Colonic mucosa (tissue), 4 donors: ENCODE results near the gene SLC22A17. TPM values are rescaled to one million over a fixed set of nuclear protein-coding genes. Genes with fewer than 3 reads are reported as not detected.

ENCODE experiments used
- DNase-seq: peaks from one replicate; pipeline ENCODE4 v3.0.0-alpha.2; 2020
- H3K27ac ChIP-seq: fragments of 200-600 bp; one replicate; pipeline ENCODE4 v1.8.0; 2021
- H3K27me3 ChIP-seq: fragments of 200-600 bp; one replicate; pipeline ENCODE4 v1.8.0; 2021
- H3K36me3 ChIP-seq: fragments of 200-600 bp; one replicate; pipeline ENCODE4 v1.8.0; 2021
- H3K4me1 ChIP-seq: fragments of 200-600 bp; one replicate; pipeline ENCODE4 v1.8.0; 2021; ENCODE audit warnings: mild to moderate bottlenecking
- H3K4me3 ChIP-seq: fragments of 200-600 bp; one replicate; pipeline ENCODE4 v1.8.0; 2021
- H3K9ac ChIP-seq, 2 donors: one replicate each; pipeline ENCODE4 v1.7.0; 2013; ENCODE audit warnings: control low read depth in 2 of 2, low read depth in 2 of 2, low read length in 2 of 2
- H3K9me3 ChIP-seq: fragments of 200-600 bp; one replicate; pipeline ENCODE4 v1.8.0; 2021
- intact Hi-C: fragments of 100-400 bp; cut with DNase I; formaldehyde crosslinking; loops from one replicate; pipeline ENCODE4 v1.14.1; 2022
- microRNA-seq: library from miRNA; unstranded; fragments of <30 nt; microRNA quantifications from one replicate; pipeline ENCODE4, GENCODE V29; 2019
- total RNA-seq, 2 donors: library from RNA; stranded (reverse); fragmentation: NEBNext Ultra II Directional in 1 of 2; extraction: Animal tissue kit (Norgen Biotek cat#: 25700) in 1 of 2; gene quantifications; one replicate each; pipeline ENCODE4 v1.2.1, GENCODE V29; 2021
- TF ChIP-seq, protein P1 (sequence below): fragments of 200-600 bp; IDR thresholded peaks from one replicate; pipeline ENCODE4 v1.8.0; 2022; ENCODE audit warnings: antibody characterized with exemption, mild to moderate bottlenecking
- donor health status: healthy.
- donor health status: DM: no; HTN: no; CAD: no.
- donor health status: DM: no; HTN: no; CAD: no.

SLC22A17 gene
- total RNA-seq, 2 donors from 2014 or later: 3.9 to 6.7 TPM

DNA sequence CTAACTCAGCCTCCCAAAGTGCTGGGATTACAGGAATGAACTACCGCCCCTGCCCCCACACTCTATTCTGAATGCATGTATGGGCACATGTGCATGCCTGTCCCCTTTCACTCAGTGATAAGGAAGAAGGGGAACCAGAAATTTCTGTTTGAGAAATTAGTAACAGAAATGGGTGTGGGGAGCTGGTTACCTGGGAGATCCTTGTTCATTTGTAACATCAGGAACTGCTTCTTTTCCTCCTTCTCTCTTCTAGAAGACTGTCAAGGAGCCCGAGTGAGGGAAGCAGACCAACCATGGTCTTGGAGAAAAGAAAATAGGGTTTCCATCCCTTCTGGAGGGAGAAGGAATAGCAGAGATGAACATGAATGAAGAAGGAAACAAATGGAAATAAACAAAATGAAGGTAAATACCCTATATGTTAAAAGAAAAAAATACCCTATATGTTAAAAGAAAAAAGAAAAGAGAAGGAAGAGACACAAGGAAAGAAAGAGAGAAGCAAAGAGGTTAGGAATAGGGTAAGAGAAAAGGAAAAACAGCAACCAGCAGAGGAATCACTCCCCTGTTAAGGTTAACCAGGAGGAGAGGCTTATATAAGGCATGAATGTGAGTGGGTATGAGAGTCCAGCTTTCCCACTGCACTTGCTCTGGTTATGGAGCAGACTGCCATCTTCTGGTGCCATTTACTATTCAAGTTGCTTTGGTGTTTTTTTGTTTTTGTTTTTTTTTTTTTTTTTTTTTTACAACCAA lies 53.3 kb downstream of the SLC22A17 start:
- Histone ChIP-seq H3K9ac (no peak overlapping the region), H3K36me3 (no peaks in the 10 kb centered on the region), H3K4me3 (no peak overlapping the region), H3K27ac (no peak overlapping the region), H3K4me1 (peaks cover 3% of the 10 kb centered on the region), H3K27me3 (no peaks in the 10 kb centered on the region), H3K9me3 (no peaks in the 10 kb centered on the region)
- DNase-seq: no peak
- TF ChIP-seq, protein P1, sequence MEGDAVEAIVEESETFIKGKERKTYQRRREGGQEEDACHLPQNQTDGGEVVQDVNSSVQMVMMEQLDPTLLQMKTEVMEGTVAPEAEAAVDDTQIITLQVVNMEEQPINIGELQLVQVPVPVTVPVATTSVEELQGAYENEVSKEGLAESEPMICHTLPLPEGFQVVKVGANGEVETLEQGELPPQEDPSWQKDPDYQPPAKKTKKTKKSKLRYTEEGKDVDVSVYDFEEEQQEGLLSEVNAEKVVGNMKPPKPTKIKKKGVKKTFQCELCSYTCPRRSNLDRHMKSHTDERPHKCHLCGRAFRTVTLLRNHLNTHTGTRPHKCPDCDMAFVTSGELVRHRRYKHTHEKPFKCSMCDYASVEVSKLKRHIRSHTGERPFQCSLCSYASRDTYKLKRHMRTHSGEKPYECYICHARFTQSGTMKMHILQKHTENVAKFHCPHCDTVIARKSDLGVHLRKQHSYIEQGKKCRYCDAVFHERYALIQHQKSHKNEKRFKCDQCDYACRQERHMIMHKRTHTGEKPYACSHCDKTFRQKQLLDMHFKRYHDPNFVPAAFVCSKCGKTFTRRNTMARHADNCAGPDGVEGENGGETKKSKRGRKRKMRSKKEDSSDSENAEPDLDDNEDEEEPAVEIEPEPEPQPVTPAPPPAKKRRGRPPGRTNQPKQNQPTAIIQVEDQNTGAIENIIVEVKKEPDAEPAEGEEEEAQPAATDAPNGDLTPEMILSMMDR: no peak
- intact Hi-C loops: loop anchor here (10.0 kb wide), 1 partner anchor 175 kb away; no protein-coding TSS in a partner anchor

DNA sequence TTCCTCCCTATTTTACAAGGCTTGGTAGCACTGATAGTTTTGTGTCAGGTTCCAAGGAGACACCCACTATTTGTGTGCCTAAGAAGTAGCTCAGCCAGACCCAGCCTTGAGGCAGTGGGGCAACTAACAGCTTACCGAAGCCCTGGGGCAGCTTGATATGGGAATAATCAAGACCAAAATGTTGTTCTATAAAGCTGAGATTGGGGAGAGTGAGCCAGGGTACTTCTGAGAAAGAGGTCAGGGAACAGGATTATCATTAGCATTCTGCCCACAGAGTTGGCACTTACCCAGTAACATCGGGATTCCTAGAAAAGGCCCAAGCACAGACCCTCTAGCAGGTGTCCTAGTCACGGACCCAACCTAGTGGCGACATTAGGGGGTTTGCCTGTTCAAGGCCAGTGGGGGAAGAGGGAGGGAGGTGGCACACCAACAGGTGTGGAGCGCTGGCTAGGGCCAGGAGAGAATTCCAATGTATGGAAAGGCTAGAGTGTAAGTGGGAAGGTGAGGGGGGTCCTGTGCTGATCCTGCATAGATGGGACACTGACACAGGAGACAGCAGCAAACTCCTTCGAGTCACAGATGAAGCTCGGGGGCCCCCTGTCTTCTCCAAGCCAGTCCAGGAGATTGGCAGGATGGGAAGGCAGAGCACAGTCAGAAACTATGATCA lies 54.9 kb downstream of the SLC22A17 start:
- H3K27me3 ChIP-seq: no peaks in the 10 kb centered on the region
- H3K27ac ChIP-seq: no peak overlapping the region
- no peaks in the 10 kb centered on the region for H3K9me3 ChIP-seq
- intact Hi-C loops: loop anchor here (2.0 to 10.0 kb wide), 2 partner anchors 31 to 173 kb away; no protein-coding TSS in a partner anchor
- no peaks in the 10 kb centered on the region for H3K36me3 ChIP-seq
- H3K4me1 ChIP-seq: peaks cover 3% of the 10 kb centered on the region
- no peak for DNase-seq
- H3K4me3 ChIP-seq: no peak overlapping the region
- H3K9ac ChIP-seq: no peak overlapping the region
- TF ChIP-seq, protein P1: no peak

DNA sequence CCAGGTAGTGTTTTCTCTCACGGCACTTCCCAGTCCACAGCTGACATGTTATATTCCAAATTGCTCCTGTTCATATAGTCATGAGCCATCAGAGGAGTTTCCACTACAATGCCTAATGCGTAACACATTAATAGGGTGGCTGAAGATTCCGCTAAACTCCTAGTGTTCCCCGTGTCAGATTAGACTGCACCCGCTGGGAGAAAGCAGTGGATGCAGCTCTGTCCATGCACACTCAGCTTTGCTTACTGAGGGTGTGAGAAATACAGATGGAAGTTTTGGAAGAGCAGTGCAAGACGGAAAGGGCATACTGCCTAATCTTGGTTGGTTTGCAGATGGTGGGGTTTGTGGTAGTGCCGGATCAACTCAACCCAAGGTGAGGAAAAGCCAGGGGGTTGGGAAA lies 55.6 kb downstream of the SLC22A17 start:
- Histone ChIP-seq H3K27me3 (no peaks in the 10 kb centered on the region), H3K9ac (no peak overlapping the region), H3K27ac (no peak overlapping the region), H3K4me3 (no peak overlapping the region), H3K4me1 (peaks cover 3% of the 10 kb centered on the region), H3K9me3 (no peaks in the 10 kb centered on the region), H3K36me3 (no peaks in the 10 kb centered on the region)
- DNase-seq: no peak
- TF ChIP-seq, protein P1: no peak
- intact Hi-C loops: loop anchor here (2.0 to 10.0 kb wide), 2 partner anchors 30 to 172 kb away; no protein-coding TSS in a partner anchor

Small RNA genes lying within 50 kb of the gene (microRNA-seq; reads per million reads assigned to microRNA genes)
- gene MIR208A: not detected

Other genes starting within 250 kb of the SLC22A17 start
- not detected for gene CIROP, start 247.9 kb downstream of the SLC22A17 start, total RNA-seq
- gene CEBPE, start 233.6 kb downstream of the SLC22A17 start, total RNA-seq: not detected
- gene SLC7A8, start 169.2 kb downstream of the SLC22A17 start, total RNA-seq: 10 to 100 TPM; 21.5 to 23.8 TPM
- not detected for gene RNF212B, start 115.0 kb downstream of the SLC22A17 start, total RNA-seq
- gene HOMEZ, start 66.8 kb downstream of the SLC22A17 start, total RNA-seq: 10 to 100 TPM; 16.5 to 21.9 TPM
- 10 to 100 TPM in 1 of 2 donors, 1 to 10 TPM in 1; 7.6 to 12.6 TPM for gene PPP1R3E, start 50.0 kb downstream of the SLC22A17 start, total RNA-seq
- 10 to 100 TPM; 26.2 to 42.7 TPM for gene BCL2L2, start 46.1 kb downstream of the SLC22A17 start, total RNA-seq
- gene PABPN1, start 31.4 kb downstream of the SLC22A17 start, total RNA-seq: 100 to 1,000 TPM; 122 to 197 TPM
- gene EFS, start 12.3 kb upstream of the SLC22A17 start, total RNA-seq: 1 to 10 TPM; 1.1 to 2.3 TPM
- not detected for gene IL25, start 19.9 kb upstream of the SLC22A17 start, total RNA-seq
- gene CMTM5, start 24.2 kb upstream of the SLC22A17 start, total RNA-seq: under 1 TPM; 0.40 to 0.66 TPM
- 1 to 10 TPM in 1 of 2 donors, not detected in 1; 1.6 TPM for gene MYH6, start 55.4 kb upstream of the SLC22A17 start, total RNA-seq
- gene MYH7, start 82.8 kb upstream of the SLC22A17 start, total RNA-seq: 1 to 10 TPM in 1 of 2 donors, not detected in 1; 1.2 TPM
- 10 to 100 TPM; 21.4 to 27.6 TPM for gene NGDN, start 116.8 kb upstream of the SLC22A17 start, total RNA-seq
- 1 to 10 TPM; 1.8 to 2.0 TPM for gene ZFHX2, start 198.9 kb upstream of the SLC22A17 start, total RNA-seq
- 10 to 100 TPM in 1 of 2 donors, 1 to 10 TPM in 1; 9.0 to 21.0 TPM for gene THTPA, start 203.4 kb upstream of the SLC22A17 start, total RNA-seq
- gene AP1G2, start 214.9 kb upstream of the SLC22A17 start, total RNA-seq: 100 to 1,000 TPM; 154 to 214 TPM
- under 1 TPM; 0.30 to 0.58 TPM for gene JPH4, start 225.9 kb upstream of the SLC22A17 start, total RNA-seq